K562 (cell line): ENCODE results near the gene FADS1. TPM values are rescaled to one million over a fixed set of nuclear protein-coding genes. Genes with fewer than 3 reads are reported as not detected.

Experiments
- CEBPG ChIP-seq, 3 experiments: fragments of 200-800 bp in 1 of 3; sonication (Bioruptor generic) in 1 of 3; sonication (generic) in 1 of 3; formaldehyde crosslinking in 1 of 3; IDR thresholded peaks in 2 of 3; conservative IDR thresholded peaks in 1 of 3; 2 replicates each; pipeline versions ENCODE4 v1.6.1 to v1.8.0; 2016 to 2022; ENCODE audit warnings: missing compliant biosample characterization in 2 of 3, missing genetic modification characterization in 2 of 3, mild to moderate bottlenecking in 1 of 3, missing genetic modification reagents in 1 of 3
- E2F8 ChIP-seq: fragments of 450-650 bp; IDR thresholded peaks from 2 replicates; pipeline ENCODE4 v1.7.1; 2018; ENCODE audit warnings: mild to moderate bottlenecking, low read depth; ENCODE audit not compliant: partially characterized antibody
- E4F1 ChIP-seq: fragments of 250-450 bp; sonication (Bioruptor Pico); IDR thresholded peaks from 2 replicates; pipeline ENCODE4 v1.5.0; 2021; ENCODE audit warnings: mild to moderate bottlenecking, borderline replicate concordance
- HIVEP1 ChIP-seq: fragments of 250-450 bp; sonication (Bioruptor Pico); IDR thresholded peaks from 2 replicates; pipeline ENCODE4 v1.4.0; 2020; ENCODE audit warnings: mild to moderate bottlenecking
- HNRNPH1 ChIP-seq: fragments of 200-400 bp; formaldehyde crosslinking; optimal IDR thresholded peaks from 2 replicates; pipeline ENCODE3; 2017; ENCODE audit warnings: low read depth, mild to moderate bottlenecking, low read length, moderate library complexity
- ID3 ChIP-seq, 2 experiments: fragments of 250-450 bp in 1 of 2; fragments of 450-650 bp in 1 of 2; sonication (Bioruptor Pico) in 1 of 2; IDR thresholded peaks; 2 replicates each; pipeline versions ENCODE4 v1.6.1 to v1.8.0; 2016 to 2021; ENCODE audit warnings: mild to moderate bottlenecking in 2 of 2, moderate library complexity in 2 of 2, missing compliant biosample characterization in 1 of 2, missing genetic modification characterization in 1 of 2
- KLF1 ChIP-seq: fragments of 450-650 bp; IDR thresholded peaks from 2 replicates; pipeline ENCODE4 v1.6.1; 2016; ENCODE audit warnings: missing genetic modification characterization, missing compliant biosample characterization
- LCOR ChIP-seq: sonication (generic); formaldehyde crosslinking; IDR thresholded peaks from 2 replicates; pipeline ENCODE4 v1.8.0; 2022; ENCODE audit warnings: mild to moderate bottlenecking, missing genetic modification reagents
- SIX5 ChIP-seq, 2 experiments: IDR thresholded peaks; 2 replicates each; pipeline ENCODE4 v1.6.1; 2011; ENCODE audit warnings: low read length in 2 of 2, borderline replicate concordance in 1 of 2, low read depth in 1 of 2, mild to moderate bottlenecking in 1 of 2, moderate library complexity in 1 of 2; ENCODE audit not compliant: insufficient read depth in 1 of 2
- SNAPC5 ChIP-seq: fragments of 250-450 bp; sonication (Bioruptor Pico); IDR thresholded peaks from 2 replicates; pipeline ENCODE4 v1.8.0; 2021; ENCODE audit warnings: moderate library complexity, mild to moderate bottlenecking, inconsistent platforms
- TAF1 ChIP-seq: IDR thresholded peaks from 2 replicates; pipeline ENCODE4 v1.6.1; 2011; ENCODE audit warnings: mild to moderate bottlenecking, low read length, moderate library complexity; ENCODE audit not compliant: insufficient read depth, control insufficient read depth, severe bottlenecking; ENCODE audit errors: extremely low read depth
- TAF9B ChIP-seq: fragments of 450-650 bp; IDR thresholded peaks from 2 replicates; pipeline ENCODE4 v1.6.1; 2018; ENCODE audit warnings: mild to moderate bottlenecking; ENCODE audit not compliant: partially characterized antibody
- USF2 ChIP-seq: sonication (generic); formaldehyde crosslinking; IDR thresholded peaks from 2 replicates; pipeline ENCODE4 v1.5.0; 2020; ENCODE audit warnings: missing genetic modification reagents
- ZNF639 ChIP-seq, 2 experiments: fragments of 200-800 bp in 1 of 2; sonication (Bioruptor generic) in 1 of 2; sonication (generic) in 1 of 2; formaldehyde crosslinking in 1 of 2; IDR thresholded peaks in 1 of 2; conservative IDR thresholded peaks in 1 of 2; 2 replicates each; pipeline versions ENCODE4 v1.5.0 to v1.6.1; 2016 to 2020; ENCODE audit warnings: missing compliant biosample characterization in 1 of 2, missing genetic modification characterization in 1 of 2, missing genetic modification reagents in 1 of 2
- polyA plus RNA-seq, 8 experiments: library from polyadenylated mRNA; depleted of rRNA in 4 of 8; stranded (reverse) in 5 of 8; unstranded in 3 of 8; fragments of >200 nt; fragmentation: Nextera tagmentation in 2 of 8; fragmentation: Illumina TruSeq in 1 of 8; extraction: Ambion mirVana in 2 of 8; extraction: Trizol in 1 of 8; gene quantifications; 2 replicates each; pipeline versions ENCODE4 v1.2.1 to v1.2.3, GENCODE V29; 2011 to 2014; ENCODE audit warnings: inconsistent platforms in 1 of 8, missing spikeins in 1 of 8
- total RNA-seq, 7 experiments: library from RNA; depleted of rRNA in 6 of 7; stranded (reverse); fragments of >200 nt in 6 of 7; fragmentation: Illumina TruSeq in 2 of 7; extraction: Trizol in 2 of 7; gene quantifications; 2 replicates each; pipeline versions ENCODE4 v1.2.1 to v1.2.3, GENCODE V29; 2011 to 2021; ENCODE audit warnings: low replicate concordance in 1 of 7

The FADS1 gene
- total and polyA plus RNA-seq, 9 of the 15 experiments (the other 6 are each of a cell fraction or from before 2014, with no cell fraction given) = 110 to 864 (median 364) TPM

GRCh38 chr11:61792310-61793082 lies 24.3 kb downstream of the FADS1 start, which contains the start of the genes FEN1 and TMEM258 (continued):
- TF ChIP-seq KLF1 (tag) (peak; percentile 17; the same call in 1 of the 2 replicates), E2F8 (peak; percentile 99), HIVEP1 (CRISPR knock-in tag) (0 out of 2 replicates have a peak, but pooled peaks have one; percentile 46), TAF9B (peak; percentile 77), ID3 (CRISPR knock-in tag; IDR thresholded peaks at IDR 0.05) (no peak), ID3 (tag; IDR thresholded peaks at IDR 0.05) (0 out of 2 replicates have a peak, but pooled peaks have one; percentile 68), E4F1 (no peak), ZNF639 (CRISPR knock-in tag; conservative IDR thresholded peaks at IDR 0.05 in 1 of 2, IDR thresholded peaks at IDR 0.05 in 1 of 2) (peak in 1 of 2 experiments; percentile 70; a peak in 2 of 4 replicates), CEBPG (CRISPR knock-in tag; IDR thresholded peaks at IDR 0.05) (0 out of 2 replicates have a peak, but pooled peaks have one; percentile 19), CEBPG (tag; conservative IDR thresholded peaks at IDR 0.05 in 1 of 2, IDR thresholded peaks at IDR 0.05 in 1 of 2) (no peak), SIX5 (IDR thresholded peaks at IDR 0.05; ENCODE audit: borderline replicate concordance in 1 of 2, insufficient read depth in 1 of 2, low read depth in 1 of 2, low read length in 2 of 2) (peak in 1 of 2 experiments; percentile 65; a peak in 3 of 4 replicates), HNRNPH1 (no peak), TAF1 (peak; percentile 73), USF2 (CRISPR knock-in tag) (peak; percentile 99), SNAPC5 (no peak), LCOR (peak; percentile 86)
